Measurements from ENCODE around the gene NOL12. TPM values are rescaled to one million over a fixed set of nuclear protein-coding genes. Genes with fewer than 3 reads are reported as not detected.
A peak's percentile ranks its signal among the peaks of the same experiment; 100 is the strongest.

The NOL12 gene
- total and polyA plus RNA-seq, 2 experiments from 2014 or later = 34.2 to 38.3 TPM

DNA sequence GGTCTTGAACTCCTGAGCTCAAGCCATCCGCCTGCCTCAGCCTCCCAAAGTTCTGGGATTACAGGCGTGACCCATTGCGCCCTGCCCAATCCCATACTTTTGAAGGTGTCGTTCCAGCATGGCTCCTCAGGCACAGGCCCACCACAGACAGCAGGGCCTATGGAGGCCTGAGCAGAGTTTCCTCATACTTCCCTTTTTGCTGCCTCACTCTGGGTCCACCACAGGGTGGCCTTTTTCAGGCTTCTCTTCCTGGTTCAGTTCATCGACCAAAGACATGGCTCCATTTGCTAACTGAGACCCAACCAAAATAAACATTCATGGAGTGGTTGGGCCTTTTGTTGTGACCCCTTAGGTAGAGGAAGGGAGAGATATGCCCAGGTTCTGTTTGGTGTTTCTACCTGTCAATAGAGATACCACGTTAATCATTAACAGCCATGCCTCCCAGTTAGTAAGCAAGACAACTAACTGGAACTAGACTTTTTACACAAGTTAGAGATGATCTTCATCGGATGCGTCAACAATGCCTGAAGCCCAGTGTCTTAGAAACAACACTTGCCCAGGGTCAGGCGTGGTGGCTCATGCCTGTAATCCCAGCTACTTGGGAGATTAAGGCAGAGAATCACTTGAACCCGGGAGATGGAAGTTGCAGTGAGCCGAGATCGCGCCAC lies 45.8 kb downstream of the NOL12 start:
- H3K4me1 ChIP-seq (ENCODE audit: low read depth) = peaks cover 4% of the 10 kb centered on the region
- no peak for DNase-seq (ENCODE audit: low read depth in 1 of 2, low spot score in 1 of 2)
- no peaks in the 10 kb centered on the region for H3K9me3 ChIP-seq (ENCODE audit: low read depth)

DNA sequence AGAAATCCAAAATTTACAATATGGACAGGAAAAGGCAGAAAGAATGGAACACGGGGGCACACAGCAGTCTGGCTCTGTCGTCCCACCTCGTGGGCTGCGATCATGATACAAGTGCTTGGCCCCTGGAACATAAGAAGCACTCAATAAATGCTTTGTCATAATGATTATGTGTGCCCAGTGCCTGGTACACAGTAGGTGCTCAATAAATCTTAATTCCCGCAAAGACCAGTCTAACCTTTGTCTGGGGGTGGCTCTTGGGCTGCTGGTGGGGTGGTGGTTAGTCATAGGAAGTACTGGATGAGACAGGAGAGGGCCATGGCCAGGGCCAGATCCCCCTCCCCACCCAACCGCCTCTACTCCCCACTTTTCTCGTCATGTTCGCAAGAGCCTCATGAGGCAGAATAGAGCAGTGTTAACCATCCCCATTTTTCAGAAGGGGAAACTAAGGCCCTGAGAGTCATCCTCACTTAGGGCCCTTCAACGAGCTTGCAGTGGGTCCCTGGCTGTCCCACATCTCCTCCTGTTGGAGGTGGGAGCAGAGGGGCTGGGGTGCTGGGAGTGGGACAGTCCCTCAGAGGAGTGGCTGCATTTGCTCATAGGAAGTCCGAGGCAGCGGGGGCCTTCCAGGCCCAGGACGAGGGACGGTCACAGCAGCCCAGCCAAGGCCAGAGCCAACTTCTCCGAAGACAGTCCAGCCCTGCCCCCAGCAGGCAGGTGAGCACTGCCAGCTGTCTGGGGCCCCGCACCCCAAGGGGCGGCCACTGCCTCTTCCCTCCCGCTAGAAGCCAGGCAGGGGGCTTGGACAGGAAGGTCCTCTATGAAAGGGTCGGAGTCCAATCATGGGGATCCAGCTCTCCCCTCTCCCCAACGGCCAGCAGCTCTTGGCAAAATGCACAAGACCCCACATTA lies 46.8 kb downstream of the NOL12 start:
- Histone ChIP-seq H3K27ac (no peak overlapping the region), H3K9me3 (ENCODE audit: low read depth) (no peaks in the 10 kb centered on the region), H3K36me3 (no peaks in the 10 kb centered on the region), H3K4me1 (ENCODE audit: low read depth) (peaks cover 4% of the 10 kb centered on the region), H3K4me3 (no peak overlapping the region), H3K27me3 (no peaks in the 10 kb centered on the region)
- TF ChIP-seq, protein P1, sequence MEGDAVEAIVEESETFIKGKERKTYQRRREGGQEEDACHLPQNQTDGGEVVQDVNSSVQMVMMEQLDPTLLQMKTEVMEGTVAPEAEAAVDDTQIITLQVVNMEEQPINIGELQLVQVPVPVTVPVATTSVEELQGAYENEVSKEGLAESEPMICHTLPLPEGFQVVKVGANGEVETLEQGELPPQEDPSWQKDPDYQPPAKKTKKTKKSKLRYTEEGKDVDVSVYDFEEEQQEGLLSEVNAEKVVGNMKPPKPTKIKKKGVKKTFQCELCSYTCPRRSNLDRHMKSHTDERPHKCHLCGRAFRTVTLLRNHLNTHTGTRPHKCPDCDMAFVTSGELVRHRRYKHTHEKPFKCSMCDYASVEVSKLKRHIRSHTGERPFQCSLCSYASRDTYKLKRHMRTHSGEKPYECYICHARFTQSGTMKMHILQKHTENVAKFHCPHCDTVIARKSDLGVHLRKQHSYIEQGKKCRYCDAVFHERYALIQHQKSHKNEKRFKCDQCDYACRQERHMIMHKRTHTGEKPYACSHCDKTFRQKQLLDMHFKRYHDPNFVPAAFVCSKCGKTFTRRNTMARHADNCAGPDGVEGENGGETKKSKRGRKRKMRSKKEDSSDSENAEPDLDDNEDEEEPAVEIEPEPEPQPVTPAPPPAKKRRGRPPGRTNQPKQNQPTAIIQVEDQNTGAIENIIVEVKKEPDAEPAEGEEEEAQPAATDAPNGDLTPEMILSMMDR (IDR thresholded peaks at IDR 0.05; ENCODE audit: low read depth, low read length) = no peak
- no peak for DNase-seq (ENCODE audit: low read depth in 1 of 2, low spot score in 1 of 2)

More for the DNA sequence above, 45.8 kb downstream of the NOL12 start:
- Histone ChIP-seq H3K27ac (no peak overlapping the region), H3K4me3 (no peak overlapping the region), H3K27me3 (no peaks in the 10 kb centered on the region), H3K36me3 (no peaks in the 10 kb centered on the region)
- TF ChIP-seq, protein P1 (IDR thresholded peaks at IDR 0.05; ENCODE audit: low read depth, low read length) = peak; percentile 6

DNA sequence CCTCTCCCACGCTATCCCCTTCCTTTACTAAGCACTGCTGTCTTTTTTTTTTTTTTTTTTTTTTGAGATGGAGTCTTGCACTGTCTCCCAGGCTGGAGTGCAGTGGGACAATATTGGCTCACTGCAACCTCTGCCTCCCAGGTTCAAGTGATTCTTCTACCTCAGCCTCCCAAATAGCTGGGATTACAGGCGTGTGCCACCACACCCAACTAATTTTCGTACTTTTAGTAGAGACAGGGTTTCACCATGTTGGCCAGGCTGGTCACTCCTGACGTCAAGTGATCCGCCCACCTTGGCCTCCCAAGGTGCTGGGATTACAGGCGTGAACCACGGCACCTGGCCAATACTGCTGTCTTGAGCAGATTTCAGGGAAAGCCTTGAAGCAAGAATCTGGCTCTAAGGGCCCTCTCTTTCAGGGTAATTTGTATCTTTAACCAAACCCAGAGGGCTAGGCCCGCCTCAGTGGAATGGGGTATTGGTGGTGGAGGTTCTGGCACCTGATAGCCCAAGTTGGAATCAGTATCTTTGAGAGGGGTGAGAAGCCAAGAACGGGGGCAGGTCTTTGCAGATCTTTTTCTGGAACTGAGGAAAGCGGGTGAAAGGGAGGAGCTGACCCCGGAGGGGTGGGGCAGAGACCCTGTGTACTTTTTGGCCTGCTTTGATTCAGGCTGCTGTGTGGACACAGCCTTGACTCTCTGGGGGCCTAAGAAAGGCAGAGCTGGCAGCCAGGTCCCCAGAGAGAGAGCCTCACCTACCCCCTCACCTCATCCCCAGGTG lies 47.7 kb downstream of the NOL12 start:
- H3K4me1 ChIP-seq (ENCODE audit: low read depth) = peaks cover 4% of the 10 kb centered on the region
- no peak for DNase-seq (ENCODE audit: low read depth in 1 of 2, low spot score in 1 of 2)
- no peak overlapping the region for H3K4me3 ChIP-seq
- TF ChIP-seq, protein P1 (IDR thresholded peaks at IDR 0.05; ENCODE audit: low read depth, low read length) = no peak
- H3K27ac ChIP-seq = no peak overlapping the region
- H3K27me3 ChIP-seq = no peaks in the 10 kb centered on the region
- no peaks in the 10 kb centered on the region for H3K36me3 ChIP-seq
- no peaks in the 10 kb centered on the region for H3K9me3 ChIP-seq (ENCODE audit: low read depth)

DNA sequence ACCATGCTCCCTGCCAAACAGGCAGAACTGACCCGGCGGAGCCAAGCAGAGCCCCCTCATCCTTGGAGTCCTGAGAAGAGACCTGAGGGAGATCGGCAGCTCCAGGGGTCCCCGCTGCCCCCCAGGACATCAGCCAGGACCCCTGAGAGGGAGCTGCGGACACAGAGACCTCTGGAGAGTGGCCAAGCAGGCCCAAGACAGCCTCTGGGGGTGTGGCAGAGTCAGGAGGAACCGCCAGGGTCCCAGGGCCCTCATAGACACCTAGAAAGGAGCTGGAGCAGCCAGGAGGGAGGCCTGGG lies 48.2 kb downstream of the NOL12 start:
- Histone ChIP-seq H3K9me3 (ENCODE audit: low read depth) (no peaks in the 10 kb centered on the region), H3K4me3 (no peak overlapping the region), H3K27ac (no peak overlapping the region), H3K4me1 (ENCODE audit: low read depth) (peaks cover 4% of the 10 kb centered on the region), H3K27me3 (no peaks in the 10 kb centered on the region), H3K36me3 (no peaks in the 10 kb centered on the region)
- DNase-seq (ENCODE audit: low read depth in 1 of 2, low spot score in 1 of 2) = no peak
- TF ChIP-seq, protein P1 (IDR thresholded peaks at IDR 0.05; ENCODE audit: low read depth, low read length) = no peak

DNA sequence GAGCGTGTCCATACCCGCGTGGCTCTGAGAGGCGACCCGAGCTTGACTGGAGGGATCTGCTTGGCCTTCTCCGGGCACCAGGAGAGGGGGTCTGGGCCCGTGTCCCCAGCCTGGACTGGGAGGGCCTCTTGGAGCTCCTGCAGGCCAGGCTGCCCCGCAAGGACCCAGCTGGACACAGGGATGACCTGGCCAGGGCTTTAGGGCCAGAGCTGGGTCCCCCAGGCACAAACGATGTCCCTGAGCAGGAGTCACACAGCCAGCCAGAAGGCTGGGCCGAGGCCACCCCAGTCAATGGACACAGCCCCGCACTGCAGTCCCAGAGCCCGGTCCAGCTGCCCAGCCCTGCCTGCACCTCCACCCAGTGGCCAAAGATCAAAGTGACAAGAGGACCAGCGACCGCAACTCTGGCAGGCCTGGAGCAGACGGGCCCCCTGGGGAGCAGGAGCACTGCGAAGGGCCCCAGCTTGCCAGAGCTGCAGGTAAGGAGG lies 48.9 kb downstream of the NOL12 start:
- Histone ChIP-seq H3K9me3 (ENCODE audit: low read depth) (no peaks in the 10 kb centered on the region), H3K36me3 (no peaks in the 10 kb centered on the region), H3K4me3 (no peak overlapping the region), H3K27me3 (no peaks in the 10 kb centered on the region), H3K27ac (no peak overlapping the region), H3K4me1 (ENCODE audit: low read depth) (peaks cover 4% of the 10 kb centered on the region)
- TF ChIP-seq, protein P1 (IDR thresholded peaks at IDR 0.05; ENCODE audit: low read depth, low read length) = peak; percentile 27
- DNase-seq (ENCODE audit: low read depth in 1 of 2, low spot score in 1 of 2) = peak in 1 of 2 donors; percentile 75
